IMR-90 (cell line): ENCODE results near the gene RAD51B. TPM values are rescaled to one million over a fixed set of nuclear protein-coding genes. Genes with fewer than 3 reads are reported as not detected.

Experiments
- ATAC-seq: fragments of 200-7000 bp; cut with Tn5 transposase; 2 replicates; pipeline ENCODE4 v1.9.1; 2020; ENCODE audit warnings: low read depth, mild to moderate bottlenecking, moderate library complexity
- BruUV-seq: library from RNA; stranded (reverse); fragments of 400-500 nt; replicated peaks from 2 replicates; lab custom pipeline; 2021; lab: Mats Ljungman, UMichigan
- CTCF ChIA-PET: fragments of 300-600 bp; formaldehyde crosslinking; extraction: SDS; loops from one replicate; lab custom pipeline; 2021; ENCODE audit warnings: antibody characterized with exemption; lab: Yijun Ruan, JAX
- POLR2A ChIA-PET: fragments of 300-600 bp; sonication (Branson Sonifier 250); formaldehyde crosslinking; loops from one replicate; lab custom pipeline; 2022; ENCODE audit warnings: antibody characterized with exemption; ENCODE audit not compliant: unreplicated experiment; lab: Charles Lee
- DNase-seq: peaks from one replicate; pipeline ENCODE4 v3.0.0; 2013
- H2AFZ ChIP-seq: replicated peaks from 2 replicates; pipeline ENCODE3; 2013; ENCODE audit warnings: low read length, mild to moderate bottlenecking; ENCODE audit not compliant: poor library complexity
- H2AK5ac ChIP-seq: 2 replicates; pipeline ENCODE4 v1.6.1; 2013; ENCODE audit warnings: low read depth, low read length, inconsistent platforms
- H2AK9ac ChIP-seq: replicated peaks from 2 replicates; pipeline ENCODE3; 2013; ENCODE audit warnings: mild to moderate bottlenecking, low read depth, low read length, moderate library complexity; ENCODE audit not compliant: poor library complexity
- H2BK120ac ChIP-seq: 2 replicates; pipeline ENCODE4 v1.6.1; 2013; ENCODE audit warnings: low read depth, low read length, inconsistent platforms
- H2BK15ac ChIP-seq: 3 replicates; pipeline ENCODE4 v1.6.1; 2013; ENCODE audit warnings: low read depth, low read length, inconsistent platforms
- H2BK20ac ChIP-seq: 2 replicates; pipeline ENCODE4 v1.6.1; 2013; ENCODE audit warnings: low read depth, mild to moderate bottlenecking, inconsistent platforms, low read length, moderate library complexity
- H2BK5ac ChIP-seq: 2 replicates; pipeline ENCODE4 v1.6.1; 2013; ENCODE audit warnings: mild to moderate bottlenecking, low read depth, low read length, inconsistent platforms; ENCODE audit not compliant: poor library complexity, severe bottlenecking
- H3K14ac ChIP-seq: replicated peaks from 2 replicates; pipeline ENCODE4 v1.6.1; 2013; ENCODE audit warnings: low read depth, low read length, inconsistent platforms
- H3K18ac ChIP-seq: 2 replicates; pipeline ENCODE4 v1.6.1; 2013; ENCODE audit warnings: low read depth, low read length, control low read depth
- H3K23ac ChIP-seq: 2 replicates; pipeline ENCODE4 v1.6.1; 2013; ENCODE audit warnings: low read depth, low read length, inconsistent platforms
- H3K27ac ChIP-seq: 2 replicates; pipeline ENCODE4 v1.5.1; 2013; ENCODE audit warnings: mild to moderate bottlenecking, control low read depth, low read length; ENCODE audit not compliant: insufficient read depth
- H3K27me3 ChIP-seq: 2 replicates; pipeline ENCODE4 v1.6.1; 2013; ENCODE audit warnings: low read length; ENCODE audit not compliant: control insufficient read depth, insufficient read depth
- H3K36me3 ChIP-seq: 2 replicates; pipeline ENCODE4 v1.6.1; 2013; ENCODE audit warnings: low read length, mixed read lengths; ENCODE audit not compliant: control insufficient read depth, insufficient read depth
- H3K4ac ChIP-seq: 2 replicates; pipeline ENCODE4 v1.6.1; 2013; ENCODE audit warnings: low read depth, low read length, inconsistent platforms
- H3K4me1 ChIP-seq: 2 replicates; pipeline ENCODE4 v1.6.1; 2013; ENCODE audit warnings: low read length, mixed read lengths; ENCODE audit not compliant: control insufficient read depth, insufficient read depth
- H3K4me2 ChIP-seq: 2 replicates; pipeline ENCODE4 v1.6.1; 2013; ENCODE audit warnings: low read depth, mild to moderate bottlenecking, control low read depth, low read length, moderate library complexity
- H3K4me3 ChIP-seq: 2 replicates; pipeline ENCODE4 v1.5.1; 2013; ENCODE audit warnings: low read depth, mild to moderate bottlenecking, control low read depth, low read length, moderate library complexity; ENCODE audit not compliant: insufficient read depth
- H3K56ac ChIP-seq: 2 replicates; pipeline ENCODE4 v1.6.1; 2013; ENCODE audit warnings: low read length, inconsistent platforms; ENCODE audit not compliant: insufficient read depth; ENCODE audit errors: extremely low read depth
- H3K79me1 ChIP-seq, 2 experiments: 2 replicates each; pipeline ENCODE4 v1.6.1; 2013; ENCODE audit warnings: low read length in 2 of 2, inconsistent platforms in 1 of 2, low read depth in 1 of 2
- H3K9ac ChIP-seq: 2 replicates; pipeline ENCODE4 v1.6.1; 2013; ENCODE audit warnings: low read depth, low read length, control low read depth
- H3K9me1 ChIP-seq: 2 replicates; pipeline ENCODE4 v1.6.1; 2013; ENCODE audit warnings: low read length, inconsistent platforms; ENCODE audit not compliant: insufficient read depth
- H3K9me3 ChIP-seq: 2 replicates; pipeline ENCODE4 v1.6.1; 2013; ENCODE audit warnings: low read length; ENCODE audit not compliant: control insufficient read depth, insufficient read depth
- H4K20me1 ChIP-seq: 2 replicates; pipeline ENCODE4 v1.6.1; 2013; ENCODE audit warnings: low read length, inconsistent platforms; ENCODE audit not compliant: insufficient read depth
- H4K5ac ChIP-seq: 2 replicates; pipeline ENCODE4 v1.6.1; 2013; ENCODE audit warnings: mild to moderate bottlenecking, low read depth, low read length, control low read depth
- H4K8ac ChIP-seq, 2 experiments: 2 replicates each; pipeline ENCODE4 v1.6.1; 2013; ENCODE audit warnings: low read depth in 2 of 2, low read length in 2 of 2, control low read depth in 1 of 2, inconsistent platforms in 1 of 2
- H4K91ac ChIP-seq: 2 replicates; pipeline ENCODE4 v1.6.1; 2013; ENCODE audit warnings: low read depth, low read length, inconsistent platforms; ENCODE audit not compliant: insufficient read depth
- BHLHE40 ChIP-seq: fragments of 150-350 bp; IDR thresholded peaks from 2 replicates; pipeline ENCODE4 v1.6.1; 2016; ENCODE audit warnings: mild to moderate bottlenecking, low read depth, low read length
- CEBPB ChIP-seq: IDR thresholded peaks from 2 replicates; pipeline ENCODE4 v1.6.1; 2012; ENCODE audit warnings: low read depth, low read length, improper control_type of control experiment
- MXI1 ChIP-seq: IDR thresholded peaks from 2 replicates; pipeline ENCODE4 v1.6.1; 2012; ENCODE audit warnings: low read depth, mild to moderate bottlenecking, low read length, moderate library complexity, borderline replicate concordance
- NFE2L2 ChIP-seq: fragments of 150-350 bp; IDR thresholded peaks from 2 replicates; pipeline ENCODE4 v1.6.1; 2016; ENCODE audit warnings: low read depth, mild to moderate bottlenecking, low read length
- POLR2A ChIP-seq: IDR thresholded peaks from 2 replicates; pipeline ENCODE4 v1.6.1; 2012; ENCODE audit warnings: mild to moderate bottlenecking, low read depth, low read length
- SMC3 ChIP-seq: fragments of 150-350 bp; IDR thresholded peaks from 2 replicates; pipeline ENCODE4 v1.6.1; 2016; ENCODE audit warnings: low read depth, mild to moderate bottlenecking, antibody characterized with exemption, low read length, moderate library complexity
- WGBS, 2 experiments: methylation state at CpG; one replicate each; pipeline versions ENCODE4 v1.1.5 to v1.1.7; 2013; ENCODE audit warnings: missing lambda C conversion rate in 2 of 2; ENCODE audit not compliant: insufficient read length in 1 of 2; ENCODE audit errors: extremely low coverage in 2 of 2; 5-methylcytosine and 5-hydroxymethylcytosine counted together
- dilution Hi-C: fragments of 300-500 bp; cut with HindIII; formaldehyde crosslinking; loops from one replicate; pipeline ENCODE4 v1.14.3; 2018; ENCODE audit warnings: low sequenced_read_pairs; ENCODE audit not compliant: unreplicated experiment
- in situ Hi-C: fragments of 300-500 bp; cut with MboI; formaldehyde crosslinking; loops from 3 replicates; pipeline ENCODE4 v1.14.3; 2019; ENCODE audit warnings: low sequenced_read_pairs, inconsistent platforms, mixed read lengths
- intact Hi-C: fragments of 100-400 bp; cut with micrococcal nuclease; formaldehyde crosslinking; loops from 2 replicates; pipeline ENCODE4 v1.10.0; 2022
- polyA plus RNA-seq, 3 experiments: library from polyadenylated mRNA; depleted of rRNA; stranded (reverse); fragments of >200 nt; gene quantifications; 2 replicates each; pipeline ENCODE4 v1.2.3, GENCODE V29; 2012; ENCODE audit warnings: low replicate concordance in 1 of 3
- total RNA-seq: library from RNA; depleted of rRNA; stranded (reverse); fragments of >200 nt; gene quantifications from 2 replicates; pipeline ENCODE4 v1.2.3, GENCODE V29; 2012
- TF ChIP-seq, protein P1 (sequence below): conservative IDR thresholded peaks from 2 replicates; pipeline ENCODE4 v1.5.1; 2012; ENCODE audit warnings: mild to moderate bottlenecking, low read depth, low read length, improper control_type of control experiment

Gene RAD51B
- total and polyA plus RNA-seq, 2 of the 4 experiments (the other 2 are of a cell fraction), result 5.1 to 18.8 TPM

DNA sequence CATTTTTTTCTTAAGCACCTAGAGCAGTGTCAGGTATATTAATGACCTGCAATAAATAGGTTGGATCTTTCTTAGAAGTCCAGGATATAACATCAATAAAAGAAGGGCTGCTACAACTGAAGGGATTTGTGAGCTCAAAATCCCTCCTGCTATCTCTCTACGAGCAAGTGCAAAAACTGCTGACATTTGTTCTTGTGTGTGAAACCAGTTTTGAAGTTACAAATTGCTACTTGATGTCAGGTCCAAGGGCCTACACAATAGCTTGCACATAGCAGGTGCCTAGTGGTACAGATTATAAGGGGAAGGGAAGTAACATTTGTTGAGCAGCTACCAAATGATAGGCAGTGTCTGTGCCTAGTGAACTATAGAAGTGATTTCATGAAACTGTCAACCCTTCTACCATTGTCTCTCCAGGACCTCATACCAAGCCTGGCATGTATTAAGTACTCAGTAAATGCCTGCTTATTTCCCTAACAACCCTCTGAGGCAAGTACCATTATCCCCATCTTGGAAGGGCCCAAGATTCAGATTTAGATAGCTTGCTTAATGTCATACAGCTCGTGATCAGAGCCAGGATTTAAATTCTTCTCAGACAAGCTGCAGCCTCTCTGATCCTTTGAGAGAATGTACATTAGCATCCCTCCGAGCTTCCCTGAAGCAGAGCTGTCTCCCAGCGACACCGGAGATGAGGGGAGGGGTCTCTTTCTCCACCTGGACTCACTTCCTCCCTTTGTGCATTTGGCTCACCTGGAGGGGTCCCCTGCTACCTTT lies 673.0 kb downstream of the RAD51B start (continued):
- TF ChIP-seq, protein P1, sequence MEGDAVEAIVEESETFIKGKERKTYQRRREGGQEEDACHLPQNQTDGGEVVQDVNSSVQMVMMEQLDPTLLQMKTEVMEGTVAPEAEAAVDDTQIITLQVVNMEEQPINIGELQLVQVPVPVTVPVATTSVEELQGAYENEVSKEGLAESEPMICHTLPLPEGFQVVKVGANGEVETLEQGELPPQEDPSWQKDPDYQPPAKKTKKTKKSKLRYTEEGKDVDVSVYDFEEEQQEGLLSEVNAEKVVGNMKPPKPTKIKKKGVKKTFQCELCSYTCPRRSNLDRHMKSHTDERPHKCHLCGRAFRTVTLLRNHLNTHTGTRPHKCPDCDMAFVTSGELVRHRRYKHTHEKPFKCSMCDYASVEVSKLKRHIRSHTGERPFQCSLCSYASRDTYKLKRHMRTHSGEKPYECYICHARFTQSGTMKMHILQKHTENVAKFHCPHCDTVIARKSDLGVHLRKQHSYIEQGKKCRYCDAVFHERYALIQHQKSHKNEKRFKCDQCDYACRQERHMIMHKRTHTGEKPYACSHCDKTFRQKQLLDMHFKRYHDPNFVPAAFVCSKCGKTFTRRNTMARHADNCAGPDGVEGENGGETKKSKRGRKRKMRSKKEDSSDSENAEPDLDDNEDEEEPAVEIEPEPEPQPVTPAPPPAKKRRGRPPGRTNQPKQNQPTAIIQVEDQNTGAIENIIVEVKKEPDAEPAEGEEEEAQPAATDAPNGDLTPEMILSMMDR, result no peak

DNA sequence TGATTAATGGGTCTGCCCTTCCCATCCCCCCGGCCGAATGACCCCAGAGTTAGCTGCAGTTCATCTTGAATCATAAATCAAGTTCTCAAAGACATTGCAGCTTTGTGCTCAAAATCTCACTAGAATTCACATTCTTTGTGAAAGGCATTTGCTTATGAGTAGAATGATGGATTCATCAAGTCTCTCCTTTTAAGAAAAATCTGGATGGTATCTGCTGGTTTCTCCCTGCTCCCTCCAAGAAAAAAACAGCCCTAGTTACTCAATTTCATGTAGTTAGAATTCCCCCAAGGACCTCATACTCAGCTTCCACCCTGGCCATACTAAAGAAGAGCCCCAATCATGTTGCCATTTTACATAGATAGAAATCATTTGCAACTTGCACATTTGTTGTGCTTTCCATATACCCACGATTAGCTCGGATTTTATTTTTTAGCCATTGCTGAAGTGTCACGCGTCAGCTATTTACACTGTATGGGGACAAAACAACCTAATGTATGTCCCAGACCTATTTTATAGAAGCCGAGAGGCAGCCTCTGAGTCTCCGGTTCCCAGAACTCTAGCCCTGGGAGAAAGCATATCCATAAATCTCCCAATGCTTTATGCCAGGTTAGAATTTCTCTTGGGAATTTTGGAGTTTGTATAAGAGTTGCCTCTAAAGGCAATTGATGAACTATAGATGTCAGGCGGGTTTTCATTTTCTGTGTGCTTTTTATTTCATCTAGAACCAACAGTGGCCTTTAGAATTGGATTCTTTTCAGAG lies 673.8 kb downstream of the RAD51B start:
- TF ChIP-seq BHLHE40 (no peak), POLR2A (no peak), CEBPB (no peak), SMC3 (no peak), MXI1 (no peak), NFE2L2 (no peak)

More for the DNA sequence above, 673.8 kb downstream of the RAD51B start:
- in situ Hi-C loops (no loop called here), intact Hi-C loops (no loop called here), dilution Hi-C loops (no loop called here)
- H3K23ac ChIP-seq, result no peak overlapping the region
- no peak overlapping the region for H2BK120ac ChIP-seq
- CTCF ChIA-PET, result no interaction called here
- H4K20me1 ChIP-seq, result no peaks in the 10 kb centered on the region
- H3K9me1 ChIP-seq, result no peaks in the 10 kb centered on the region
- H2AFZ ChIP-seq, result no peak overlapping the region
- H4K5ac ChIP-seq, result no peak overlapping the region
- no peaks in the 10 kb centered on the region for H3K27me3 ChIP-seq
- no peak overlapping the region for H2AK9ac ChIP-seq
- 100% methylated on average over 4 of the region's 9 CpGs; no CpG with 5 or more reads in 1 of the 2 experiments for WGBS, 2 experiments
- no peak overlapping the region for H3K27ac ChIP-seq
- H3K18ac ChIP-seq, result no peak overlapping the region
- no peaks in the 10 kb centered on the region for H3K4me1 ChIP-seq
- H3K9me3 ChIP-seq, result no peaks in the 10 kb centered on the region
- ATAC-seq, result no peak
- no peak overlapping the region for H2BK5ac ChIP-seq
- H3K4me2 ChIP-seq, result no peak overlapping the region
- no peaks in the 10 kb centered on the region for H3K36me3 ChIP-seq
- H3K4me3 ChIP-seq, result no peak overlapping the region
- DNase-seq, result no peak
- BruUV-seq, result no TSS peak
- H2BK20ac ChIP-seq, result no peak overlapping the region
- no peak overlapping the region for H3K56ac ChIP-seq
- no peak overlapping the region for H2AK5ac ChIP-seq
- no peak overlapping the region for H3K4ac ChIP-seq
- POLR2A ChIA-PET, result no interaction called here
- H3K9ac ChIP-seq, result no peak overlapping the region
- H2BK15ac ChIP-seq, result no peak overlapping the region
- H3K79me1 ChIP-seq, result no peaks in the 10 kb centered on the region
- H3K14ac ChIP-seq, result no peak overlapping the region
- no peak overlapping the region for H4K91ac ChIP-seq
- no peak overlapping the region for H4K8ac ChIP-seq
